ENCODE results near the gene LRP1-AS. TPM values are rescaled to one million over a fixed set of nuclear protein-coding genes. Genes with fewer than 3 reads are reported as not detected.

The LRP1-AS gene
- total RNA-seq, 2 experiments from 2014 or later = not detected

GRCh38 chr12:57145460-57146059, 1.9 kb downstream of the LRP1-AS start:
- Mint-ChIP-seq H3K4me1 (ENCODE audit: low read depth) (peaks cover 6% of the 10 kb centered on the region), H3K9me3 (no peaks in the 10 kb centered on the region), H3K27ac (no peak overlapping the region), H3K4me3 (no peak overlapping the region), H3K36me3 (ENCODE audit: low read depth) (no peaks in the 10 kb centered on the region), H3K27me3 (ENCODE audit: low read depth) (no peaks in the 10 kb centered on the region)
- CTCF ChIA-PET = interaction anchor here (0.7 to 2.2 kb wide), 3 partner anchors 21 to 29 kb away, joined by 3 to 8 read pairs (median 4); no protein-coding TSS in a partner anchor
- intact Hi-C loops (cut with micrococcal nuclease) = no loop called here
- no peak for DNase-seq

DNA sequence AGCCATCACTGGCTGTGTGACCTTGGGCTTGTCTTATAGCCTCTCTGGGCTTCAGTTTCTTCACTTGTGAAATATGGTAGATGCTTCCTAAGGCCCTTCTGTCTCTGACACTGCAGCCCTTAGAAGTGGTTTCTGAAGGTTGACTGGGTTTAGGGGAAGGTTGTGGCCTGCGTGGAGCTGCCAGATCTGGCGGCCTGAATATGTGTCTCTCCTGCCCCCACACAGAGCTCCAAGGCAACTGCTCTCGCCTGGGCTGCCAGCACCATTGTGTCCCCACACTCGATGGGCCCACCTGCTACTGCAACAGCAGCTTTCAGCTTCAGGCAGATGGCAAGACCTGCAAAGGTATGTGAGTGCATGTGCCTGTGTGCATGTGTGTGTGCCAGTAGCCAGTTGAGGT, 4.0 kb downstream of the LRP1-AS start:
- H3K27ac Mint-ChIP-seq = no peak overlapping the region
- no peaks in the 10 kb centered on the region for H3K27me3 Mint-ChIP-seq (ENCODE audit: low read depth)
- CTCF ChIA-PET = interaction anchor here (0.7 kb wide), 1 partner anchor 19 kb away, joined by 3 read pairs; no protein-coding TSS in a partner anchor
- no peak overlapping the region for H3K4me3 Mint-ChIP-seq
- no peak for DNase-seq
- H3K36me3 Mint-ChIP-seq (ENCODE audit: low read depth) = no peaks in the 10 kb centered on the region
- H3K9me3 Mint-ChIP-seq = no peaks in the 10 kb centered on the region
- intact Hi-C loops (cut with micrococcal nuclease) = no loop called here
- H3K4me1 Mint-ChIP-seq (ENCODE audit: low read depth) = peaks cover 6% of the 10 kb centered on the region

- CTCF ChIA-PET = interaction anchor here (0.7 kb wide), 1 partner anchor 18 kb away, joined by 3 read pairs; no protein-coding TSS in a partner anchor
- Mint-ChIP-seq H3K36me3 (ENCODE audit: low read depth) (no peaks in the 10 kb centered on the region), H3K4me1 (ENCODE audit: low read depth) (peaks cover 6% of the 10 kb centered on the region), H3K9me3 (no peaks in the 10 kb centered on the region), H3K27me3 (ENCODE audit: low read depth) (no peaks in the 10 kb centered on the region), H3K27ac (no peak overlapping the region), H3K4me3 (no peak overlapping the region)
- intact Hi-C loops (cut with micrococcal nuclease) = no loop called here
- DNase-seq = no peak
Observed at GRCh38 chr12:57142727-57143126, 4.7 kb downstream of the LRP1-AS start.

DNA sequence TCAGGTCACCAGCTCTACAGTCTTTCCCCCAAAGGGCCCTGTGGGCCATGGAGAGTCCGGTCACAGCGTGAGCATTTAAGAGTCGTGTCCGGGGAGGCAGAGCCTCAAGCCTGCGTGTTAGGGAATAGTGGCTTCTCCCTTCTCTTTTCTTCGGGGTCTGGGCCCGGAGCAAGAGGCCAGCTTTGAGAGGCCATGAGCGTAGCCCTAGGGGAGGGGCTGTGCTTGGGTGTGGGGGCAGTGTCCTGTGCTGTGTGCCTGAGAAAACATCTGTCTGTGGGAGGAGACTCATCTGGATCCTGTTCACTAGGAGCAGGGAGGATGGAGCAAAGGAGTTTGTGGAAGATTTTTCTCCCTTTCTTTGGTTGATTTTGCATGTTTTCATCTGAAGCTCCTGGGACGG, 5.3 kb downstream of the LRP1-AS start:
- Mint-ChIP-seq H3K9me3 (no peaks in the 10 kb centered on the region), H3K27ac (no peak overlapping the region), H3K36me3 (ENCODE audit: low read depth) (no peaks in the 10 kb centered on the region), H3K27me3 (ENCODE audit: low read depth) (no peaks in the 10 kb centered on the region), H3K4me3 (no peak overlapping the region), H3K4me1 (ENCODE audit: low read depth) (peaks cover 6% of the 10 kb centered on the region)
- DNase-seq = no peak
- CTCF ChIA-PET = interaction anchor here (0.5 kb wide), 1 partner anchor 500 kb away, joined by 3 read pairs; no protein-coding TSS in a partner anchor
- intact Hi-C loops (cut with micrococcal nuclease) = no loop called here

GRCh38 chr12:57141249-57141648, 6.2 kb downstream of the LRP1-AS start:
- CTCF ChIA-PET = no interaction called here
- H3K27ac Mint-ChIP-seq = no peak overlapping the region
- peaks cover 6% of the 10 kb centered on the region for H3K4me1 Mint-ChIP-seq (ENCODE audit: low read depth)

GRCh38 chr12:57139796-57140649, 7.4 kb downstream of the LRP1-AS start:
- Mint-ChIP-seq H3K27me3 (ENCODE audit: low read depth) (no peaks in the 10 kb centered on the region), H3K4me3 (no peak overlapping the region), H3K36me3 (ENCODE audit: low read depth) (no peaks in the 10 kb centered on the region), H3K27ac (no peak overlapping the region), H3K9me3 (no peaks in the 10 kb centered on the region), H3K4me1 (ENCODE audit: low read depth) (peaks cover 6% of the 10 kb centered on the region)
- CTCF ChIA-PET = no interaction called here
- intact Hi-C loops (cut with micrococcal nuclease) = no loop called here
- DNase-seq = no peak

More at GRCh38 chr12:57141249-57141648, 6.2 kb downstream of the LRP1-AS start:
- Mint-ChIP-seq H3K27me3 (ENCODE audit: low read depth) (no peaks in the 10 kb centered on the region), H3K36me3 (ENCODE audit: low read depth) (no peaks in the 10 kb centered on the region), H3K9me3 (no peaks in the 10 kb centered on the region), H3K4me3 (no peak overlapping the region)
- no peak for DNase-seq
- intact Hi-C loops (cut with micrococcal nuclease) = no loop called here

DNA sequence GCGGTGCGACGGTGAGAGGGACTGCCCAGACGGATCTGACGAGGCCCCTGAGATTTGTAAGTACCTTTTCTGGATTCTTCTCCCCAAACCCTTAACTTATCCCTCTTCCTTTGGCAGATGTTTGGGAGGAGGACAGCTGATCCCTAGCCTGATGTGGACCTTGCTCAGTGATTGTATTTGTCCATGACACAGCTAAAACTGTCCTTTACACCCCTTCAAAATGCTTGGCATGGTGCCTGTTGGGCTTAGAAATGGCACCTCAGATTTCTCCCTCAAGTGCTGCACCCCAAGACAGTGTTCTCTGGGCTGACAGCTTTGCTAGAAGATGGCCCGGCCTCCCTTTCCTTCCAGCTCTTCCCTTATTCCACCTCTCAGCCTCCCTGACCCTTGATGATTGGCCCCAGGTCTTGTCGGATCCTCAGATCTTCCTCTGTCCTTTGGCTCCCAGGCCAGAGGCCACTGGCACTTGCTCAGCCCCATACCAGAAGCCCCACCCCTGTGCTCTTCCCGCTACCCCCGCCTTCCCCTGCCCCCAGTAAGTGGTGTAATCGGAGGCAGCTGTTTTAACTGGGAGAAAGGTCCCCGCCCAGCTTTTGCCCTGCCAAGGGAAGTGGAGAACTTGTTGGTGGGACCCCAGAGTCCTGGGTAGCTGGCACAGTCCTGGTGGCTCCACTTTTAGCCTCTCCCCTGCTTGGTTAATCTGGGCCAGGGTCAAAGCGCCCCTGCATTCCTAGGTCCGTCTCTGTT, 8.7 kb downstream of the LRP1-AS start:
- H3K27ac Mint-ChIP-seq = no peak overlapping the region
- no peaks in the 10 kb centered on the region for H3K27me3 Mint-ChIP-seq (ENCODE audit: low read depth)
- H3K9me3 Mint-ChIP-seq = no peaks in the 10 kb centered on the region
- no peaks in the 10 kb centered on the region for H3K36me3 Mint-ChIP-seq (ENCODE audit: low read depth)
- DNase-seq = no peak
- peaks cover 6% of the 10 kb centered on the region for H3K4me1 Mint-ChIP-seq (ENCODE audit: low read depth)
- intact Hi-C loops (cut with micrococcal nuclease) = no loop called here
- CTCF ChIA-PET = interaction anchor here (1.0 to 2.6 kb wide), 2 partner anchors 14 kb away, joined by 3 to 8 read pairs; no protein-coding TSS in a partner anchor
- H3K4me3 Mint-ChIP-seq = no peak overlapping the region

DNA sequence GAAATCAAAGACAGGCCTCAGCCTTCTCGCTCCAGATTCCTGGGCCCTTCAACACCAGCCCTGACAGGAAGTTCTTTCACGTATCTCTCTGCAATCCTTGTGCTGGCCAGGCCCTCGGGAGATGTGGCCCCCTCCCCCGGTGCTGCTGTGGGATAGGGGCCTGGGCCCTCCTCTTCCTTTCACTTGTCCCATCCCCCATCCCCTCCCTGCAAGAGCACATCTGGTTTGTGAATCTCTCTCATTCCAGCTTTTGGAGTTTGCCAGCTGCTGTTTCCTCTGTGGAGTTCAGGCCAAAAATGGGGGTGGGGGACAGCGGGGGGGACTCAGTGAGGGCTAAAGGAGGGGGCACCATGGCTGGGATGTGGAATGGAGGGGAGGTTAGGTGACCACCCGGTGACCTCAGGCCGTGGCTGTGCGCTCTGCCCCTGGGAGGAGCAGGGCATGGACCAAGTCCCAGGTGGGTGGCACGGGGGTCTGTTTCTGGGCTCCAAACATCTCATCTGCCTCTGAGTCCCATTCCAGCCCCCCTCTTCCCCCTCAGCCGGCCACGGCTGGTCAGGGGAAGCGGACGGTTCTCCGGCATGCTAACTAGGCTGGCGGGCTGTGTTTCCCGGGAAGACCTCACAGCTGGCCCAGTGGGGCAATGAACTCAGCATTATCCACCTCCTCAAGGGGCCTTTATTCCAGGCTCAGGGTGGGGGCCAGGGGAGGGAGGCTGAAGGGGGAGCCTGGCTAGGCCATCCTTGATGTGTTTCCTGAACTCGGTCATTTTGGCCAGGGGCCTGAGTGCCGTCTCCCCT, 11.7 kb downstream of the LRP1-AS start:
- CTCF ChIA-PET = interaction anchor here (1.5 to 2.6 kb wide), 2 partner anchors 11 kb away, joined by 6 to 8 read pairs; no protein-coding TSS in a partner anchor
- intact Hi-C loops (cut with micrococcal nuclease) = no loop called here
- no peaks in the 10 kb centered on the region for H3K27me3 Mint-ChIP-seq (ENCODE audit: low read depth)
- H3K27ac Mint-ChIP-seq = no peak overlapping the region
- no peaks in the 10 kb centered on the region for H3K9me3 Mint-ChIP-seq
- peaks cover 2% of the 10 kb centered on the region for H3K4me1 Mint-ChIP-seq (ENCODE audit: low read depth)
- no peak overlapping the region for H3K4me3 Mint-ChIP-seq
- no peaks in the 10 kb centered on the region for H3K36me3 Mint-ChIP-seq (ENCODE audit: low read depth)
- DNase-seq = no peak

- no peaks in the 10 kb centered on the region for H3K36me3 Mint-ChIP-seq (ENCODE audit: low read depth)
- DNase-seq = no peak
- no peaks in the 10 kb centered on the region for H3K27me3 Mint-ChIP-seq (ENCODE audit: low read depth)
- H3K27ac Mint-ChIP-seq = no peak overlapping the region
- CTCF ChIA-PET = interaction anchor here (1.5 kb wide), 1 partner anchor 11 kb away, joined by 6 read pairs; no protein-coding TSS in a partner anchor
- H3K9me3 Mint-ChIP-seq = no peaks in the 10 kb centered on the region
- no peak overlapping the region for H3K4me3 Mint-ChIP-seq
- intact Hi-C loops (cut with micrococcal nuclease) = no loop called here
- H3K4me1 Mint-ChIP-seq (ENCODE audit: low read depth) = peaks cover 6% of the 10 kb centered on the region
Observed at GRCh38 chr12:57134949-57135348, 12.5 kb downstream of the LRP1-AS start.

GRCh38 chr12:57133916-57134315, 13.5 kb downstream of the LRP1-AS start:
- Mint-ChIP-seq H3K36me3 (ENCODE audit: low read depth) (no peaks in the 10 kb centered on the region), H3K27ac (no peak overlapping the region), H3K9me3 (no peaks in the 10 kb centered on the region), H3K27me3 (ENCODE audit: low read depth) (no peaks in the 10 kb centered on the region), H3K4me1 (ENCODE audit: low read depth) (peaks cover 11% of the 10 kb centered on the region), H3K4me3 (no peak overlapping the region)
- CTCF ChIA-PET = interaction anchor here (1.1 kb wide), 1 partner anchor 48 kb away, joined by 3 read pairs; no protein-coding TSS in a partner anchor
- intact Hi-C loops (cut with micrococcal nuclease) = no loop called here
- DNase-seq = no peak

DNA sequence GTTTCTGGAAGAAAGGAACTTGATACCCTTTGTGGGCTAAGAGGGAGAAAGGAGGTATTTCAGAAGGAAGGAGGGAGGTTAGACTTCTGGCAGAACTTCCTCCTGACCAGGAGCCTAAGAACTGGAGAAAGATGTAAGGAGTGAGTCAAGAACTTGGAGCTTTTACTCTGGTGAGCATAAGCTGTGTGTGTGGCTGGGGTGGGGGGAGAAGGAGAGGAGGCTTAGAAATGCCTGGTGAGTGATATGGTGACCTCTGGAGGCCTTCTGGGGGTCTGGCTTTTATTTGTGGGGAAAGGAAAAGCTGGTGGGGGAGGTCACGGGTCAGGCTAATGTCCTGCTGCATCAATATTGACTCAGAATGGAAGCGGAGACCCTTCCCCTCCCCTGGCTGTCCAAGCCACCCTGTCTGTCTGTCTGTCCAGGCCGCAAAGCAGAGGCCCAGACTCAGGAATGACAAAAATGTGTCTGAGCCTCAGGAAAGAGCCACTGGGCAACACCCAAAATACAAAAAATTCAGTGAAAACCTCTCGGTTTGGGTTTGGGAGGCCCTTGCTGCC, 14.3 kb downstream of the LRP1-AS start:
- no peak for DNase-seq
- Mint-ChIP-seq H3K36me3 (ENCODE audit: low read depth) (no peaks in the 10 kb centered on the region), H3K9me3 (no peaks in the 10 kb centered on the region), H3K4me1 (ENCODE audit: low read depth) (peaks cover 11% of the 10 kb centered on the region), H3K27ac (no peak overlapping the region), H3K4me3 (no peak overlapping the region), H3K27me3 (ENCODE audit: low read depth) (no peaks in the 10 kb centered on the region)
- CTCF ChIA-PET = interaction anchor here (1.1 to 2.0 kb wide), 2 partner anchors 9 to 48 kb away, joined by 3 to 9 read pairs; no protein-coding TSS in a partner anchor
- intact Hi-C loops (cut with micrococcal nuclease) = no loop called here
